HG02870 (cell line): ENCODE measurements around the gene C12orf57.

Experiments
- ATAC-seq: cut with Tn5 transposase; IDR thresholded peaks from one replicate; pipeline ENCODE4 v1.9.1; 2021; ENCODE audit warnings: mild to moderate bottlenecking, moderate library complexity; ENCODE audit not compliant: unreplicated experiment

The C12orf57 gene

GRCh38 chr12:6917491-6918231 lies 26.2 kb upstream of the C12orf57 start:
- ATAC-seq: no peak

GRCh38 chr12:6919588-6919987 lies 24.2 kb upstream of the C12orf57 start:
- ATAC-seq: no peak

GRCh38 chr12:6921539-6921938 lies 22.3 kb upstream of the C12orf57 start:
- no peak for ATAC-seq

- ATAC-seq: no peak
Measured at GRCh38 chr12:6921996-6922946, 21.6 kb upstream of the C12orf57 start.

GRCh38 chr12:6923003-6923732 lies 20.7 kb upstream of the C12orf57 start:
- ATAC-seq: no peak

- ATAC-seq: no peak
Measured at GRCh38 chr12:6923851-6924250, 20.0 kb upstream of the C12orf57 start.

- no peak for ATAC-seq
Measured at GRCh38 chr12:6925239-6925539, 18.6 kb upstream of the C12orf57 start.

GRCh38 chr12:6925540-6926279 lies 18.1 kb upstream of the C12orf57 start:
- ATAC-seq: no peak

- no peak for ATAC-seq
Measured at GRCh38 chr12:6927379-6928021, 16.3 kb upstream of the C12orf57 start, which contains the start of gene ATN1. ATN1 (plus strand) TSS chr12:6927959; CDS start chr12:6934002, 6,043 bp downstream.

GRCh38 chr12:6928022-6928702 lies 15.7 kb upstream of the C12orf57 start:
- no peak for ATAC-seq

GRCh38 chr12:6928703-6929407 lies 15.0 kb upstream of the C12orf57 start:
- ATAC-seq: no peak

- ATAC-seq: no peak
Measured at GRCh38 chr12:6929466-6930452, 14.1 kb upstream of the C12orf57 start.

- ATAC-seq: no peak
Measured at GRCh38 chr12:6932766-6933165, 11.1 kb upstream of the C12orf57 start.

GRCh38 chr12:6934110-6934509 lies 9.7 kb upstream of the C12orf57 start:
- no peak for ATAC-seq

GRCh38 chr12:6935371-6936193 lies 8.2 kb upstream of the C12orf57 start:
- no peak for ATAC-seq

GRCh38 chr12:6936194-6936635 lies 7.6 kb upstream of the C12orf57 start:
- ATAC-seq: no peak
